T47D (cell line): ENCODE measurements around the gene GIPC2.
"Not testable (repeated sequence)": the region's sequence is repeated elsewhere in the genome, so short reads cannot be mapped to it uniquely, and the experiment has no call there.

ENCODE experiments used
- DNase-seq, 2 experiments: peaks; one replicate each; pipeline versions ENCODE4 v3.0.0 to v3.0.0-alpha.2; 2011 to 2012; ENCODE audit warnings: low read depth in 1 of 2, low spot score in 1 of 2
- JUND ChIP-seq: IDR thresholded peaks from 2 replicates; pipeline ENCODE4 v1.6.1; 2012; ENCODE audit warnings: low read depth
- in situ Hi-C: cut with HindIII; loops from 2 replicates; pipeline ENCODE4 v1.10.0; 2016; ENCODE audit warnings: low sequenced_read_pairs, low pct_unique_long_range_greater_than_20kb

Gene GIPC2

GRCh38 chr1:78096976-78097375, 51.2 kb downstream of the GIPC2 start:
- DNase-seq: no peak
- no peak for TF ChIP-seq JUND
- in situ Hi-C loops: no loop called here

DNA sequence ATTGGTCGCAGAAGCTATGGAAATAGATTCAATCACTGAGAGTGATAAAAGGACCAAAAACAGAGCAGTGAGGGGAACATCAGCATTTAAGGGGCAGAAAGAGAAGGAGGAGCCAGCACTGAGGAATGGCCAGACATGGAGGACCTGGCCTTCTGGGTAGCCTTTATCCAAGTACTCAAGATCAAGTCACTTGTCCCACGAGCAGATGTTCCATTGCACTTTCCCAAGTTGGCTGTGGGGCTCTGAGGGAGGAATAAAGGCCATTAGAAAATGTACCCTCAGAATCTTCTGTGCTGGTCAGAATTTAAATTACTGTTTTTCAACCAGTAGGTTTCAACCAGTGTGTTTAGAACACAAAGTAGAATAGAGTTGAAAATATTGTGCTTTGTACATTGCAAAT, 55.3 kb downstream of the GIPC2 start:
- no peak for TF ChIP-seq JUND
- in situ Hi-C loops: no loop called here
- DNase-seq: no peak

DNA sequence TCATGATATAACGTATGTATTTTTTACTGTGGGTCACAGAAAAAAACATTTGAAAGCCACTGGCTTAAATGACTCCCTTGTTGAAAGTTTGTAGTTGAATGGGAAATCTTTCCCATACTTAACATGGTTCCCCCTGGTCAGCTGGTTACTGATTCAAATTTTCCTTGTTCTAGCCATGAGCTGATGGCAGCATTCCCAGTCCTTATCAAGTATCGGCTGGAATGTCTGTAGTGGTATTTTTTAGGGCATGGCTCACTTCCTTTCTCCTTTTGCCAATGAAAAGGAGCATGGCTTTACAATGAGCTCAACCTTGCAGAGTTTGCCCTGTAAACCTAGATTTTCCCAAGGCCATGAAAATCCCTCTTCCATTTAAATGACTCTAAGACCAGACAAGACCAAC, 55.7 kb downstream of the GIPC2 start:
- no peak for TF ChIP-seq JUND
- in situ Hi-C loops: no loop called here
- no peak for DNase-seq

DNA sequence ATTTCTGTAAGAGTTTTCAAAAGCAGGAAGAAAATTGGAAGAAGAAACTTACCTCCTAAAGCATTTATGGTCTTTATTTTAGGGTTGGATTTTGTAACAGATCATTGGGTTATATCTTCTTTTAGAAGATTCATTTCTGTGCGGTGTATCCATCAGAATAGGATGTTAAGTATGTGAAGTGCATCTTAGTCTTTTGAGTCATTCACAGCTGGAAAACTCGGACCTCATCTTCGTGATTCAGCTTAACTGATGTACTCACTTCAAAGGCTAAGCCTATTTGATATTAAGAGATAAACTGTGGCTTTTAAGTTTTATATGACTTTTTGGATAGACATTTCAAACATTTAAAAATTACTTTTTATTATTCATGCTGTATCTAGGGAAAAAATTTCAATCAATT, 56.3 kb downstream of the GIPC2 start:
- TF ChIP-seq JUND: no peak
- in situ Hi-C loops: no loop called here
- no peak for DNase-seq

- no peak for DNase-seq
- no peak for TF ChIP-seq JUND
- in situ Hi-C loops: no loop called here
Observed at GRCh38 chr1:78102916-78103315, 57.1 kb downstream of the GIPC2 start.

DNA sequence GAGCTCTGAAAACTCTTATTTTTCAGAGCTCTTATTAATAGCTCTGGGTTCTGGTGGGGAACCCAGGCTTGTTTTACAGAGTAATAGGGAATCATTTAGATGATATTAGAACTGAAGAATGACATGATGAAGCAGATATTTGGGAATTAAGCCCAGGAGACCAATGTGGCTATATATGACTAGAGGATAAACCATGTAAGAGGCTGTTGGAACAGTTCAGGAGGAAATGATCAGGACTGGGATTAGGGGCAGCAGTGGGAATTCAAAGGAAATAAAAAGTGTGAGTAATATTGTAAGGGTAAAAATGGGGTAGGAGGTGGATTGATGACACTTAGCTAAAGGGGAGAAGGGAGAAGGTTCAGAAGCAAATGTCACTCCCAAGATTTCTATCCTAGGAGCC, 58.6 kb downstream of the GIPC2 start:
- in situ Hi-C loops: no loop called here
- no peak for TF ChIP-seq JUND
- DNase-seq: no peak

GRCh38 chr1:78109659-78110058, 63.9 kb downstream of the GIPC2 start:
- in situ Hi-C loops, DNase-seq: not testable (repeated sequence)

GRCh38 chr1:78113156-78113916, 67.6 kb downstream of the GIPC2 start:
- DNase-seq: no peak
- in situ Hi-C loops: no loop called here
- no peak for TF ChIP-seq JUND

- in situ Hi-C loops: no loop called here
- no peak for TF ChIP-seq JUND
- peak; percentile 23 to 80 for DNase-seq
Observed at GRCh38 chr1:78114034-78114956, 68.5 kb downstream of the GIPC2 start.

DNA sequence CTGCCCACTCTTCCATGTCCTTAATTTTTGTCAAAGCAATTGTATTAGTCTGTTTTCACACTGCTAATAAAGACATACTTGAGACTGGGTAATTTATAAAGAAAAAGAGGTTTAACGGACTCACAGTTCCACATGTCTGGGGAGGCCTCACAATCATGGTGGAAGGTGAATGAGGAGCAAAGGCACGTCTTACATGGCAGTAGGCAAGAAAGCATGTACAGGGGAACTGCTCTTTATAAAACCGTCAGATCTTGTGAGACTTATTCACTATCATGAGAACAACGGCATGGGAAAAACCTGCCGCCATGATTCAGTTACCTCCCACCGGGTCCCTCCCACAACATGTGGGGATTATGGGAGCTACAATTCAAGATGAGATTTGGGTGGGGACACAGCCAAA, 74.7 kb downstream of the GIPC2 start:
- in situ Hi-C loops, DNase-seq: not testable (repeated sequence)

- in situ Hi-C loops: no loop called here
- no peak for TF ChIP-seq JUND
- DNase-seq: no peak
Observed at GRCh38 chr1:78121710-78122109, 75.9 kb downstream of the GIPC2 start.

DNA sequence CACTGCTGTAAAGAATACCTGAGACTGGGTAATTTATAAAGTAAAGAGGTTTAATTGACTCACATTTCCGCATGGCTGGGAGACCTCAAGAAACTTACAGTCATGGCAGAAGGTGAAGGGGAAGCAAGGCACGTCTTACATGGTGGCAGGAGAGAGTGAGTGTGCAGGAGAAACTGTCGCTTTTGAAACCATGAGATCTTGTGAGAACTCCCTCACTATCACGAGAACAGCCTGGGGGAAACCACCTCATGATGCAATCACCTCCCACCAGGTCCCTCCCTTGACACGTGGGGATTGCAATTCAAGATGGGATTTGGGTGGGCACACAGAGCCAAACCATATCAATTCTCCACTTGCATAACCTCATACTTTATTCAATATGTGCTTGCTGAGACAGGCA, 76.6 kb downstream of the GIPC2 start:
- DNase-seq: no peak
- in situ Hi-C loops: no loop called here
- TF ChIP-seq JUND: no peak

GRCh38 chr1:78126506-78126905, 80.7 kb downstream of the GIPC2 start:
- TF ChIP-seq JUND: no peak
- no peak for DNase-seq
- in situ Hi-C loops: no loop called here
